HepG2 (cell line): ENCODE measurements around the gene CTNNA2. TPM values are rescaled to one million over a fixed set of nuclear protein-coding genes. Genes with fewer than 3 reads are reported as not detected.

Source experiments
- ATAC-seq: fragments of 200-7000 bp; cut with Tn5 transposase; 3 replicates; pipeline ENCODE4 v1.9.1; 2020; ENCODE audit warnings: mild to moderate bottlenecking, moderate library complexity
- BruUV-seq: library from RNA; stranded (reverse); fragments of 400-500 nt; replicated peaks from 2 replicates; lab custom pipeline; 2021; lab: Mats Ljungman, UMichigan
- CTCF ChIA-PET: fragments of 300-600 bp; formaldehyde crosslinking; extraction: SDS; loops from one replicate; lab custom pipeline; 2021; ENCODE audit warnings: low total read pairs, inconsistent platforms, low intra/inter-chr PET ratio; lab: Yijun Ruan, JAX
- POLR2A ChIA-PET: fragments of 350-600 bp; sonication (Branson Sonifier 250); formaldehyde crosslinking; loops from one replicate; lab custom pipeline; 2020; ENCODE audit warnings: antibody characterized with exemption, inconsistent platforms; lab: Yijun Ruan, JAX
- DNase-seq: peaks from one replicate; pipeline ENCODE4 v3.0.0-alpha.2; 2015; ENCODE audit warnings: low spot score
- FAIRE-seq: peaks from 3 replicates; lab custom pipeline; 2011; peaks lifted over from hg19 to GRCh38; lab: Jason Lieb, UNC
- H2AFZ ChIP-seq: one replicate; pipeline ENCODE4 v1.6.1; 2011; ENCODE audit warnings: low read length, inconsistent platforms
- H3K27ac ChIP-seq: fragments of 300-600 bp; 3 replicates; pipeline ENCODE4 v1.8.0; 2011; ENCODE audit warnings: mixed run types, mild to moderate bottlenecking, mixed read lengths, low read length, inconsistent platforms; ENCODE audit not compliant: insufficient read depth; ENCODE audit errors: extremely low read length
- H3K27me3 ChIP-seq, 2 experiments: fragments of 200-600 bp in 1 of 2; 2 replicates in 1 of 2; 3 replicates in 1 of 2; pipeline versions ENCODE4 v1.6.0 to v1.8.0; 2011; ENCODE audit warnings: low read length in 2 of 2, mild to moderate bottlenecking in 2 of 2, moderate library complexity in 2 of 2, inconsistent platforms in 1 of 2; ENCODE audit not compliant: insufficient read depth in 2 of 2, control insufficient read depth in 1 of 2
- H3K36me3 ChIP-seq, 2 experiments: fragments of 200-600 bp in 1 of 2; replicated peaks in 1 of 2; 2 replicates in 1 of 2; 3 replicates in 1 of 2; pipeline versions ENCODE4 v1.5.1 to v1.8.0; 2011; ENCODE audit warnings: low read length in 2 of 2, inconsistent platforms in 1 of 2; ENCODE audit not compliant: insufficient read depth in 2 of 2, control insufficient read depth in 1 of 2
- H3K4me1 ChIP-seq: 2 replicates; pipeline ENCODE4 v1.5.1; 2012; ENCODE audit warnings: low read length, inconsistent platforms; ENCODE audit not compliant: insufficient read depth
- H3K4me2 ChIP-seq: 2 replicates; pipeline ENCODE4 v1.6.0; 2011; ENCODE audit warnings: low read depth, low read length, inconsistent platforms
- H3K4me3 ChIP-seq, 3 experiments: fragments of 200-600 bp in 1 of 3; sonication (generic), shearing (Covaris generic) in 1 of 3; replicated peaks in 1 of 3; 2 replicates each; pipeline ENCODE4 v1.5.1; 2011 to 2016; ENCODE audit warnings: low read length in 3 of 3, inconsistent platforms in 2 of 3, low read depth in 2 of 3, mild to moderate bottlenecking in 2 of 3, control low read depth in 1 of 3, mixed read lengths in 1 of 3; ENCODE audit not compliant: insufficient read depth in 1 of 3
- H3K79me2 ChIP-seq: one replicate; pipeline ENCODE4 v1.6.1; 2011; ENCODE audit warnings: low read length, inconsistent platforms; ENCODE audit not compliant: insufficient read depth
- H3K9ac ChIP-seq: 2 replicates; pipeline ENCODE4 v1.6.0; 2011; ENCODE audit warnings: mild to moderate bottlenecking, low read depth, low read length, inconsistent platforms; ENCODE audit not compliant: insufficient read depth
- H3K9me3 ChIP-seq: 2 replicates; pipeline ENCODE4 v1.5.1; 2012; ENCODE audit warnings: mild to moderate bottlenecking, low read length
- H4K20me1 ChIP-seq: 2 replicates; pipeline ENCODE4 v1.6.0; 2011; ENCODE audit warnings: inconsistent platforms, mild to moderate bottlenecking, low read length, moderate library complexity; ENCODE audit not compliant: insufficient read depth
- ELF1 ChIP-seq: sonication (generic); formaldehyde crosslinking; IDR thresholded peaks from 2 replicates; pipeline ENCODE4 v1.4.0; 2020; ENCODE audit warnings: missing genetic modification reagents
- MIER3 ChIP-seq: IDR thresholded peaks from 2 replicates; pipeline ENCODE4 v1.6.1; 2016; ENCODE audit warnings: missing compliant biosample characterization, borderline replicate concordance
- RARG ChIP-seq: sonication (generic); formaldehyde crosslinking; IDR thresholded peaks from 2 replicates; pipeline ENCODE4 v1.4.0; 2020; ENCODE audit warnings: low read depth, mild to moderate bottlenecking, missing genetic modification reagents
- SIN3A ChIP-seq: IDR thresholded peaks from 2 replicates; pipeline ENCODE4 v1.6.1; 2011; ENCODE audit warnings: low read depth, mild to moderate bottlenecking, control low read depth, low read length, borderline replicate concordance
- ZBTB26 ChIP-seq: IDR thresholded peaks from 2 replicates; pipeline ENCODE4 v1.6.1; 2016; ENCODE audit warnings: missing compliant biosample characterization, missing genetic modification reagents, borderline replicate concordance
- ZC3H13 ChIP-seq: sonication (generic); formaldehyde crosslinking; IDR thresholded peaks from 2 replicates; pipeline ENCODE4 v1.8.1; 2023; ENCODE audit warnings: mild to moderate bottlenecking, missing genetic modification reagents, moderate library complexity
- ZC3H4 ChIP-seq: sonication (generic); formaldehyde crosslinking; IDR thresholded peaks from 2 replicates; pipeline ENCODE4 v1.4.0; 2020; ENCODE audit warnings: missing genetic modification reagents, borderline replicate concordance
- ZNF570 ChIP-seq: sonication (generic); formaldehyde crosslinking; IDR thresholded peaks from 2 replicates; pipeline ENCODE4 v1.4.0; 2020; ENCODE audit warnings: mild to moderate bottlenecking, missing genetic modification reagents, borderline replicate concordance
- WGBS: methylation state at CpG from one replicate; pipeline ENCODE4 v1.1.6; 2017; ENCODE audit warnings: low lambda C conversion rate; 5-methylcytosine and 5-hydroxymethylcytosine counted together
- in situ Hi-C: cut with HindIII; loops from 2 replicates; pipeline ENCODE4 v1.10.0; 2017; ENCODE audit warnings: low pct_unique_long_range_greater_than_20kb; ENCODE audit not compliant: extremely low pct_ligation_motif_present
- intact Hi-C: fragments of 100-400 bp; cut with micrococcal nuclease; formaldehyde crosslinking; loops from one replicate; pipeline ENCODE4 v1.10.0; 2022; ENCODE audit not compliant: unreplicated experiment
- polyA plus RNA-seq, 8 experiments: library from polyadenylated mRNA; depleted of rRNA in 3 of 8; stranded (reverse) in 7 of 8; unstranded in 1 of 8; fragments of >200 nt; fragmentation: Illumina TruSeq in 4 of 8; extraction: Trizol in 4 of 8; gene quantifications; 2 replicates each; pipeline versions ENCODE4 v1.2.1 to v1.2.3, GENCODE V29; 2011 to 2016; ENCODE audit warnings: low read depth in 4 of 8, missing spikeins in 1 of 8, mixed read lengths in 1 of 8; ENCODE audit not compliant: insufficient read depth in 1 of 8
- total RNA-seq, 5 experiments: library from RNA; depleted of rRNA; stranded (reverse); fragments of >200 nt; fragmentation: Illumina TruSeq; extraction: Trizol; gene quantifications; 2 replicates each; pipeline ENCODE4 v1.2.3, GENCODE V29; 2016; ENCODE audit warnings: low read depth in 1 of 5
- TF ChIP-seq, protein P1 (sequence below): sonication (generic); formaldehyde crosslinking; IDR thresholded peaks from 2 replicates; pipeline ENCODE4 v1.5.0; 2020; ENCODE audit warnings: mild to moderate bottlenecking, missing genetic modification reagents, borderline replicate concordance

Gene CTNNA2
- total and polyA plus RNA-seq, 2 of the 13 experiments (the other 11 are each of a cell fraction or from before 2014, with no cell fraction given), result not detected

DNA sequence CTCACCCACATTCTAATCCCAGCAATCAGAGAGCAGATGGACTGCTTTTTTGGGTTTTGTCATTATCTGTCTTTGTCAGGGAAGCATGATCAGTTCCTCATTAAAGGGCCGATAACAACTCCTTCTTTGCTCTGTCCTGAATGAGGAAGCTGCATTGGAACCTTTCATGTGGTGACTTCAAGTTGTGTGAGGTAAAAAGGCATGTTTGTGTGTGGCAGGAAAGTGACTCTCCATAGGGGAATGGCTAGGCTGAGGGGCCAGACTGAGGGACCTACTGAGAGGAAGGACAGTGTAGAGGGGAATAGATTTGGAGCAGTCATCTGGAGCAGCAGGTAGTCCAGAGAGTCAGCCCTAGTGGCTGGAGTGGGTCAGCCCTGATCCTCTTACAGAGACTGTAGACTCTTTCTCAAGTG is 815.3 kb downstream of the CTNNA2 start:
- H3K4me1 ChIP-seq, result no peaks in the 10 kb centered on the region
- ATAC-seq (no peak; the same call in 2 of the 3 replicates), FAIRE-seq (no peak), DNase-seq (no peak)
- no peaks in the 10 kb centered on the region for H3K27me3 ChIP-seq
- H3K4me3 ChIP-seq, result no peak overlapping the region
- H3K36me3 ChIP-seq, result no peaks in the 10 kb centered on the region
- no peak overlapping the region for H2AFZ ChIP-seq
- CTCF ChIA-PET, result no interaction called here
- 43% methylated on average over 1 of the region's 1 CpG for WGBS
- H3K27ac ChIP-seq, result no peak overlapping the region
- intact Hi-C loops, result loop anchor here (10.0 kb wide), 1 partner anchor 1697 kb away; no protein-coding TSS in a partner anchor
- H3K9me3 ChIP-seq, result no peaks in the 10 kb centered on the region
- TF ChIP-seq ZBTB26 (CRISPR knock-in tag) (no peak), ELF1 (CRISPR knock-in tag) (no peak)
- TF ChIP-seq, all 625 proteins: peak for 0
- POLR2A ChIA-PET, result no interaction called here
- no peak overlapping the region for H3K4me2 ChIP-seq
- in situ Hi-C loops, result no loop called here
- no peaks in the 10 kb centered on the region for H3K79me2 ChIP-seq
- H4K20me1 ChIP-seq, result no peaks in the 10 kb centered on the region
- BruUV-seq, result no TSS peak
- no peak overlapping the region for H3K9ac ChIP-seq

DNA sequence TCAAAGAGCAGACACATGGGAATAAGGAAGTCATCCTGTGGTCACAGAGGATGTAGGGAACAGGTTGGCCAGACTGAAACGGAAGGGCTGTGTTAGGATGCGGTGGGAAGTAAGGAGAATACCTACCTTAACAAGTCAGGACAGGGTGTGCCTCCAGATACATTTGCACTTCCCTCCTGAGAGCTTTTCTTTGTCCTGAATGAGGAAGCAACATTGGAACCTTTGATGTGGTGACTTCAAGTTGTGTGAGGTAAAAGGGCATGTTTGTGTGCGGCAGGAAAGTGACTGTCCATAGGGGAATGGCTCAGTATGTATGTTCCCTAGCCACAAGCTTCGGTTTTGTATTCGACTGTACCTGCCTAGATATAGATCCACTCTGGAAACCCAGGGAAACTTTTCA is 816.6 kb downstream of the CTNNA2 start:
- Histone ChIP-seq H3K27ac (no peak overlapping the region), H3K9ac (no peak overlapping the region), H2AFZ (no peak overlapping the region), H3K79me2 (no peaks in the 10 kb centered on the region), H3K4me2 (no peak overlapping the region), H3K36me3 (no peaks in the 10 kb centered on the region), H3K4me3 (no peak overlapping the region), H3K9me3 (peaks cover 8% of the 10 kb centered on the region; the same call in 1 of the 2 replicates), H3K27me3 (no peaks in the 10 kb centered on the region), H3K4me1 (no peaks in the 10 kb centered on the region), H4K20me1 (no peaks in the 10 kb centered on the region)
- POLR2A ChIA-PET, result no interaction called here
- CTCF ChIA-PET, result no interaction called here
- no peak for FAIRE-seq
- WGBS, result 18% methylated on average over 5 of the region's 5 CpGs
- no TSS peak for BruUV-seq
- DNase-seq, result no peak
- ATAC-seq, result no peak
- in situ Hi-C loops (no loop called here), intact Hi-C loops (loop anchor here (10.0 kb wide), 1 partner anchor 1695 kb away; no protein-coding TSS in a partner anchor)
- TF ChIP-seq ZC3H13 (CRISPR knock-in tag) (no peak), ZC3H4 (CRISPR knock-in tag) (no peak), SIN3A (no peak), MIER3 (CRISPR knock-in tag) (no peak), ZNF570 (CRISPR knock-in tag) (no peak), RARG (CRISPR knock-in tag) (no peak)
- TF ChIP-seq, protein P1, sequence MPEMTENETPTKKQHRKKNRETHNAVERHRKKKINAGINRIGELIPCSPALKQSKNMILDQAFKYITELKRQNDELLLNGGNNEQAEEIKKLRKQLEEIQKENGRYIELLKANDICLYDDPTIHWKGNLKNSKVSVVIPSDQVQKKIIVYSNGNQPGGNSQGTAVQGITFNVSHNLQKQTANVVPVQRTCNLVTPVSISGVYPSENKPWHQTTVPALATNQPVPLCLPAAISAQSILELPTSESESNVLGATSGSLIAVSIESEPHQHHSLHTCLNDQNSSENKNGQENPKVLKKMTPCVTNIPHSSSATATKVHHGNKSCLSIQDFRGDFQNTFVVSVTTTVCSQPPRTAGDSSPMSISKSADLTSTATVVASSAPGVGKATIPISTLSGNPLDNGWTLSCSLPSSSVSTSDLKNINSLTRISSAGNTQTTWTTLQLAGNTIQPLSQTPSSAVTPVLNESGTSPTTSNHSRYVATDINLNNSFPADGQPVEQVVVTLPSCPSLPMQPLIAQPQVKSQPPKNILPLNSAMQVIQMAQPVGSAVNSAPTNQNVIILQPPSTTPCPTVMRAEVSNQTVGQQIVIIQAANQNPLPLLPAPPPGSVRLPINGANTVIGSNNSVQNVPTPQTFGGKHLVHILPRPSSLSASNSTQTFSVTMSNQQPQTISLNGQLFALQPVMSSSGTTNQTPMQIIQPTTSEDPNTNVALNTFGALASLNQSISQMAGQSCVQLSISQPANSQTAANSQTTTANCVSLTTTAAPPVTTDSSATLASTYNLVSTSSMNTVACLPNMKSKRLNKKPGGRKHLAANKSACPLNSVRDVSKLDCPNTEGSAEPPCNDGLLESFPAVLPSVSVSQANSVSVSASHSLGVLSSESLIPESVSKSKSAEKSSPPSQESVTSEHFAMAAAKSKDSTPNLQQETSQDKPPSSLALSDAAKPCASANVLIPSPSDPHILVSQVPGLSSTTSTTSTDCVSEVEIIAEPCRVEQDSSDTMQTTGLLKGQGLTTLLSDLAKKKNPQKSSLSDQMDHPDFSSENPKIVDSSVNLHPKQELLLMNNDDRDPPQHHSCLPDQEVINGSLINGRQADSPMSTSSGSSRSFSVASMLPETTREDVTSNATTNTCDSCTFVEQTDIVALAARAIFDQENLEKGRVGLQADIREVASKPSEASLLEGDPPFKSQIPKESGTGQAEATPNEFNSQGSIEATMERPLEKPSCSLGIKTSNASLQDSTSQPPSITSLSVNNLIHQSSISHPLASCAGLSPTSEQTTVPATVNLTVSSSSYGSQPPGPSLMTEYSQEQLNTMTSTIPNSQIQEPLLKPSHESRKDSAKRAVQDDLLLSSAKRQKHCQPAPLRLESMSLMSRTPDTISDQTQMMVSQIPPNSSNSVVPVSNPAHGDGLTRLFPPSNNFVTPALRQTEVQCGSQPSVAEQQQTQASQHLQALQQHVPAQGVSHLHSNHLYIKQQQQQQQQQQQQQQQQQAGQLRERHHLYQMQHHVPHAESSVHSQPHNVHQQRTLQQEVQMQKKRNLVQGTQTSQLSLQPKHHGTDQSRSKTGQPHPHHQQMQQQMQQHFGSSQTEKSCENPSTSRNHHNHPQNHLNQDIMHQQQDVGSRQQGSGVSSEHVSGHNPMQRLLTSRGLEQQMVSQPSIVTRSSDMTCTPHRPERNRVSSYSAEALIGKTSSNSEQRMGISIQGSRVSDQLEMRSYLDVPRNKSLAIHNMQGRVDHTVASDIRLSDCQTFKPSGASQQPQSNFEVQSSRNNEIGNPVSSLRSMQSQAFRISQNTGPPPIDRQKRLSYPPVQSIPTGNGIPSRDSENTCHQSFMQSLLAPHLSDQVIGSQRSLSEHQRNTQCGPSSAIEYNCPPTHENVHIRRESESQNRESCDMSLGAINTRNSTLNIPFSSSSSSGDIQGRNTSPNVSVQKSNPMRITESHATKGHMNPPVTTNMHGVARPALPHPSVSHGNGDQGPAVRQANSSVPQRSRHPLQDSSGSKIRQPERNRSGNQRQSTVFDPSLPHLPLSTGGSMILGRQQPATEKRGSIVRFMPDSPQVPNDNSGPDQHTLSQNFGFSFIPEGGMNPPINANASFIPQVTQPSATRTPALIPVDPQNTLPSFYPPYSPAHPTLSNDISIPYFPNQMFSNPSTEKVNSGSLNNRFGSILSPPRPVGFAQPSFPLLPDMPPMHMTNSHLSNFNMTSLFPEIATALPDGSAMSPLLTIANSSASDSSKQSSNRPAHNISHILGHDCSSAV (CRISPR knock-in tag), result no peak
